ENCODE measurements around the gene TPCN2. TPM values are rescaled to one million over a fixed set of nuclear protein-coding genes. Genes with fewer than 3 reads are reported as not detected.
A peak's percentile ranks its signal among the peaks of the same experiment; 100 is the strongest.

The TPCN2 gene
- total RNA-seq, 4 donors from 2014 or later, result 16.8 to 33.8 (median 28.3) TPM

- ATAC-seq, result no peak
- WGBS, 2 donors (ENCODE audit: low coverage in 1 of 2), result no CpG with 5 or more reads among the region's 15 CpGs
- H3K27ac ChIP-seq, result peak overlapping the region in 3 of 4 donors; percentile 28 to 76 (median 64)
- peaks cover 0 to 40% (median 0%) of the 10 kb centered on the region in 3 donors for H3K4me1 ChIP-seq
- H3K36me3 ChIP-seq, result peaks cover 0 to 15% of the 10 kb centered on the region in 2 donors
- H3K27me3 ChIP-seq, result no peaks in the 10 kb centered on the region
- no peak overlapping the region for H3K4me3 ChIP-seq
- peaks cover 0 to 4% (median 0%) of the 10 kb centered on the region in 3 donors for H3K9me3 ChIP-seq
- no peak for TF ChIP-seq POLR2AphosphoS5 (IDR thresholded peaks at IDR 0.05)
- TF ChIP-seq EP300 (IDR thresholded peaks at IDR 0.05), result no peak
- TF ChIP-seq POLR2A (IDR thresholded peaks at IDR 0.05), result no peak
- TF ChIP-seq CTCF (IDR thresholded peaks at IDR 0.05), result no peak
Observed at GRCh38 chr11:69157822-69158231, 109.1 kb downstream of the TPCN2 start.

- H3K9me3 ChIP-seq, result peaks cover 0 to 10% (median 0%) of the 10 kb centered on the region in 3 donors
- no peak for TF ChIP-seq EP300 (IDR thresholded peaks at IDR 0.05)
- no peak for TF ChIP-seq POLR2A (IDR thresholded peaks at IDR 0.05)
- no peak for TF ChIP-seq POLR2AphosphoS5 (IDR thresholded peaks at IDR 0.05)
- H3K27me3 ChIP-seq, result no peaks in the 10 kb centered on the region
- no peak for ATAC-seq
- 91 to 94% methylated on average over 4 to 5 of the region's 21 CpGs for WGBS, 2 donors (ENCODE audit: low coverage in 1 of 2)
- H3K4me3 ChIP-seq, result no peak overlapping the region
- H3K27ac ChIP-seq, result peak overlapping the region in 3 of 4 donors; percentile 28 to 76 (median 64)
- peaks cover 0 to 15% of the 10 kb centered on the region in 2 donors for H3K36me3 ChIP-seq
- H3K4me1 ChIP-seq, result peaks cover 0 to 40% (median 0%) of the 10 kb centered on the region in 3 donors
Observed at GRCh38 chr11:69158301-69159149, 109.8 kb downstream of the TPCN2 start.

- Histone ChIP-seq H3K27ac (no peak overlapping the region), H3K4me1 (peaks cover 0 to 40% (median 0%) of the 10 kb centered on the region in 3 donors), H3K4me3 (no peak overlapping the region), H3K9me3 (peaks cover 0 to 13% (median 0%) of the 10 kb centered on the region in 3 donors), H3K27me3 (no peaks in the 10 kb centered on the region), H3K36me3 (peaks cover 0 to 15% of the 10 kb centered on the region in 2 donors)
- TF ChIP-seq POLR2A (IDR thresholded peaks at IDR 0.05), result no peak
- no peak for TF ChIP-seq EP300 (IDR thresholded peaks at IDR 0.05)
- no peak for TF ChIP-seq POLR2AphosphoS5 (IDR thresholded peaks at IDR 0.05)
- TF ChIP-seq CTCF (IDR thresholded peaks at IDR 0.05), result no peak
- ATAC-seq, result no peak
- WGBS, 2 donors (ENCODE audit: low coverage in 1 of 2), result 94 to 95% methylated on average over 9 to 15 of the region's 19 CpGs
Observed at GRCh38 chr11:69159150-69159852, 110.6 kb downstream of the TPCN2 start.

- H3K36me3 ChIP-seq, result peaks cover 0 to 9% of the 10 kb centered on the region in 2 donors
- WGBS, 2 donors (ENCODE audit: low coverage in 1 of 2), result 54 to 64% methylated on average over 8 to 9 of the region's 15 CpGs
- peaks cover 0 to 31% (median 0%) of the 10 kb centered on the region in 3 donors for H3K4me1 ChIP-seq
- no peak overlapping the region for H3K4me3 ChIP-seq
- ATAC-seq, result no peak
- TF ChIP-seq EP300 (IDR thresholded peaks at IDR 0.05), result no peak
- H3K27ac ChIP-seq, result no peak overlapping the region
- H3K27me3 ChIP-seq, result no peaks in the 10 kb centered on the region
- H3K9me3 ChIP-seq, result peaks cover 0 to 13% (median 0%) of the 10 kb centered on the region in 3 donors
Observed at GRCh38 chr11:69160296-69161116, 111.8 kb downstream of the TPCN2 start.

GRCh38 chr11:69161117-69161407 is 112.3 kb downstream of the TPCN2 start:
- TF ChIP-seq POLR2AphosphoS5 (IDR thresholded peaks at IDR 0.05) (no peak), CTCF (IDR thresholded peaks at IDR 0.05) (no peak), EP300 (IDR thresholded peaks at IDR 0.05) (no peak), POLR2A (IDR thresholded peaks at IDR 0.05) (no peak)
- no peak overlapping the region for H3K27ac ChIP-seq
- no peak for ATAC-seq
- peaks cover 0 to 6% of the 10 kb centered on the region in 2 donors for H3K36me3 ChIP-seq
- peaks cover 0 to 13% (median 0%) of the 10 kb centered on the region in 3 donors for H3K9me3 ChIP-seq
- 20 to 43% methylated on average over 1 to 4 of the region's 5 CpGs for WGBS, 2 donors (ENCODE audit: low coverage in 1 of 2)
- no peak overlapping the region for H3K4me3 ChIP-seq
- H3K4me1 ChIP-seq, result peaks cover 0 to 28% (median 2%) of the 10 kb centered on the region in 3 donors
- no peaks in the 10 kb centered on the region for H3K27me3 ChIP-seq
